HG03095 (cell line): ENCODE measurements around the gene SVOPL.

Experiments used
- ATAC-seq: cut with Tn5 transposase; IDR thresholded peaks from one replicate; pipeline ENCODE4 v1.9.1; 2021; ENCODE audit warnings: moderate library complexity; ENCODE audit not compliant: unreplicated experiment

SVOPL gene

DNA sequence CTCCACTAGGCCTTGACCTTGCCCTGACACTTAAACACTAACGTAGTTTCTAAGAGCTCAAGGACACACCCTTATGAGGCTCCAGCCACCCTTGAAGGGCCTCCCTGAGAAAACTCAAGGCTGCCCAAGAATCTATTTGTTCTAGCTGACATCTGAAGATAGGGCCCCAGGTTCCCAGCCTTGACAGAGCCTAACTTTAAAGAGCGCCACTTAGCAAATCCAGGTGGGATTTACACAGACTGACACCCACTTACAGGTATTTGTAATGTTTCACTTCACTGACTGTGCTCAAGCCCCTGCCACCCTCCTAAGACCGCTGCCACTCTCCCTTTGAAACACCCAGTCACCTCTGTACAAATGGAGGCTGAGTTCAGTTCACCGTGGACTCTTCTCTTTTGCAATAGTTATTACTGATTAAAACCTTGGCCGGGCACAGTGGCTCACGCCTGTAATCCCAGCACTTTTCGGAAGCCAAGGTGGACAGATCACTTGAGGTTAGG, 90.4 kb downstream of the SVOPL start:
- no peak for ATAC-seq

DNA sequence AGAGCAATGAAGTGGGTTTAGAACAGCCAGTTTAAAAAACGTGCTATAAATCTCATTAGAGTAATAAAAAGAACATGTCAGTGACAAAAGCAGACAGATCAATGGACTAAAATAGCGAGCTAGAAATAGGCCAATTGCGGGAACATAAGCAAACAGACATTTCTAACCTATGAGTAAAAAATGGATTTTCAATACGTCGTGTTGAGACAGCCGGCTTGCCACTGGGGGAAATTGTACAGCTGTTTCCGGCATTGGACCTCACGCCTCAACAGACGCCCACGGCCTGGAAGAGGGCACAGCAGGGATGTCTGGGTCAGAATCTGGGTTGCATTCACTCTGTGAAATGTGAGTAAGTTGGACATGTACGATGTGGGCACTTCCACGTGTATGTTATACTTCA, 92.9 kb downstream of the SVOPL start:
- peak; percentile 80 for ATAC-seq

DNA sequence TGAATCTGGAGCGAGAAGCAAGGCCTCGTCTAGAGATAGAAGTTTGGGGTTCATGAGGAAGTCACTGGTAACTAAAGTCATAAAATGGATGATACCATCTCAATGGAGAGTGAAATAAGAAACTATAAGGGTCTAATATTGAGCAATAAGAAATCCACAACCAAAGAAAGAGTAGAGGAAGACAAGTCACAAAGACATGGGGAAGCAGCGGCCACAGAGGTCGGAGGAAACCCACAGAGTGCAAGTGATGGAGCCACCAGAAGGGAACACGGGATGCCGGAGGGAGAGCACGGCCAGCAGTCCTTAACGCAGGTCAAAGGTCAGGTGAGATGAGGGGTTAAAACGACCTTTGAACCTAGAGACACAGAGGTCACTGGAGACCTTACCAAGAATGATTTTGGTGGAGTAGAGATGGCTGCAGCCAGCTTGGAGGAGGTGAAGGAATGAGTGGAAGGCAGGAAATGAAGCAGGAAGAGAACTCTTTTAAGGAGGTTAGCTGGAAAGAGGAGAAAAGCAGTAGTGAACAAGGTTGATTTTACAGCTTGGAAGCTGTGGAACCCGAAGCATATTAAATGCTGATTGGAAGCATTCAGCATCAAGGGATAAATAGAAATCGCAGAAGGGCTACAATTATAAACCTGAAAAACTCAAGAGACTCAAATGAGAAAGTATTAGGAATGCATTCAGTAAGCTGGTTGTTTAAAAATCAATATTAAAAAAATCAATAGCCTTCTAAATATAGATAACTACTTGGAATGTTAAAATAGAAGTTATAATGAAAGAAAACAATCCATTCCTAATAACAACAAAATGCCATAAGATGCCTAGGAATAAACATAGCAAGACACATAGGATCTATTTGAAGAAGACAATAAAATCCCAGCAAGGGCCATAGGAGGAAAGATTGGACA, 93.7 kb downstream of the SVOPL start:
- ATAC-seq, result no peak

DNA sequence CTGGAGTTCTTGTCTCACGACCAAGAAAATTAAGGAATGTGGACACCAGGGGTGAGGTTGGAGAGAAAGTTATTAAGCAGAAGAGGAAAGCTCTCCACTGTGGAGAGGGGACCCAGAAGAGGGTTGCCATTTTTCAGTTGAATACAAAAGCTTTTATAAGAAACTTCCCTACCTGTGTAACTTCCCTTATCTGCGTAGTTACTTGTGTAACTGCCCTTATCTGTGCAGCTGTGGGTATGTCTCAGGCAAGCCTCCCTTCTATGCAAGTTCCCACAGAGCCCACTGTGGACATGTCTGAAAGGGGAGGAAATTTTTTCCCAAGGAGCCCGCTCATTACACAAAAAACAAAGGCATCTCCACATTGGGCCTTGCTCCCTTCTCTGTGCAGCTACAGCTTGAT, 94.9 kb downstream of the SVOPL start:
- no peak for ATAC-seq

DNA sequence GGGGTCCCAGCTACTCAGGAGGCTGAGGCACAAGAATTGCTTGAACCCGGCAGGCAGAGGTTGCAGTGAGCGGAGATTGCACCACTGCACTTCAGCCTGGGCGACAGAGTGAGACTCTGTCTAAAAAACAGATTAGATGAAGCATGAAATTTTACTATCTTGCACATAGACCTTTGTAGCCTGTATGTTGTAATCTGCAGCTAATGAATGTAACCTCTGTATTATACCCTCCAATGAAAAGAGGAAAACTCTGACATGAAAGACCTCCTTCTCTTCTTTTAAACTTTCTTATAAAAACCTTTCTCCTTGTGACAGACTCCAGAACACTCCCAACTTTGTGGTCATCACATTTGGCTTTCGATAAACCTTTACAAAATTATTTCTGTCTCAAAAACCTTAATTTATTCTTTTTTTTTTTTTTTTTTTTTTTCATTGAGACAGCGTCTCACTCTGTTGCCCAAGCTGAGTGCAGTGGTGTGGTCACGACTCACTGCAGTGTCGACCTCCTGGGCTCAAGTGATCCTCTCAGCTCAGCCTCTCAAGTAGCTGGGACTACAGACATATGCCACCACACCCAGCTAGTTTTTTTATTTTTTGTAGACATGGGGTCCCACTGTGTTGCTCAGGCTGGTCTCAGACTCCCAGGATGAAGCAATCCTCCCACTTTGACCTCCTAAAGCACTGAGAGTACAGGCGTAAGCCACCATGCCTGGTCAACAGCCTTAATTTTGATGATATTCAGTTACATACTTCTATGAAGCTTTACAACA, 97.4 kb downstream of the SVOPL start:
- ATAC-seq, result no peak

DNA sequence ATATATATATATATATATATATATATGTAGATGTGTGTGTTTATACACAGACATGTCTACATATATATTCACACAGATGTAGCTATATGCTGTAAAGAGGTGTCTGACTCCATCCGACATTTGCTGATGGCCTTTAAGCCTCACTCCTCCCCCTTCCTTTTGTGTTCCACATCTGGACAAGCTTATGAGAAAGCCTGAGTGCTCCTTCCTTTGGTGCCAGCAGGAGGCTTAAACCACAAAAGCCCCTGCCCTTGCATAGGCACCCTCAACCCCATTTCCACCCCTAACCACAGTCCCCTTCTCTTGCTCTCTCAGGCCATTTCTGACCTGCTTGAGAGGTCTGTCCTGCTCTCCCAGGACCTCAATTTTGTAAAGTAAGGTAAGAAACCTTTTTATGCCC, 98.7 kb downstream of the SVOPL start:
- ATAC-seq, result no peak

DNA sequence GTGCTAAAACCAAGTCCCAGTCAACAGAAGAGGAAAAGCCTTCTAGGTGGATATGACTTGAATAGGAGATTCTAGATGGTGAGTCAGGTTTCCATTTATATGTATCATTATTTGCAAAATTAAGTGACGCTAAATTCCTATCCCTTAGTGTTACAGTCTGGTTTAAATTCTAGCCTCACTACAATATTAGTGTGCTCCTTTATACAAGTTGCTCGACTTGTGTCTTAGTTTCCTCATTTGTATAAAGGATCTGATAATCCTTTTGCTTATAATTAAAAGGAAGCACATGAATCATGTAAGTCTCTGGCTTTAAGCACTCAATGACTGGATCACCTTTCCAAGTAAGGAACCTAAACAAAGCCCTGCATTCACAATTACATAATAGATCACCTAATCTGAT, 105.7 kb downstream of the SVOPL start:
- ATAC-seq, result no peak

DNA sequence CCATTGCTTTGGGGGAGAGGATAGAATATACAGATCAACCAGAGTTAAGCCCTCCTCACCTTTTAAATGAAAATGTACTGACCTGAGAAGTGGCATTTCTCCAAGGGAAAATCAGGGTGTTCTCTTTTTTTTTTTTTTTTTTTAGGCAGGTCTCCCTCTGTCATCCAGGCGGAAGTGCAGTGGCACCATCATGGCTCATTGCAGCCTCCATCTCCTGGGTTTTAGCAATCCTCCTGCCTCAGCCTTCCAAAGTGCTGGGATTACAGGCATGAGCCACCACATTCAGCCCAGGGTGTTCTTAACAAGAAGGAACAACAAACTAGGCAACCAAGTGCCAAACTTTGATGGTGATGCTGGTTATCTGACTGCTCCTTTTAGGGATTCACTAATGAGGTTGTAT, 111.0 kb downstream of the SVOPL start:
- no peak for ATAC-seq

DNA sequence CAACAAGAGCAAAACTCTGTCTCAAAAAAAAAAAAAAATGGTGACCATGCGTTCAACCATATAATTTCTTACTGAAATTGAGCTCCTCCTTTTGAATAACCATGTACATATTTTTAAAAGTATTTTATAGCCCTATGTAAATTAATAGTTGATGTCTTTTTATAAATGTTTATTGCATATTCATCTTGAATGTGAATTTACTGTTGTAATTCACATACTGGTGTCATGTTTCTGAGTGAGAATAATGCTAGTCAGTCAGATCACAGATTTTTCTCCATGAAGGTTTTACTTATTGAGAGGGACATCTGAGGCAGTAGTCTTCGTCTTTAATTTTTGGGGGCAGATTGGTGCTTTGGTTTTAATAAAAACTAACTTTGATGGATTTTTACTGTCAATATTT, 112.2 kb downstream of the SVOPL start:
- ATAC-seq, result no peak

DNA sequence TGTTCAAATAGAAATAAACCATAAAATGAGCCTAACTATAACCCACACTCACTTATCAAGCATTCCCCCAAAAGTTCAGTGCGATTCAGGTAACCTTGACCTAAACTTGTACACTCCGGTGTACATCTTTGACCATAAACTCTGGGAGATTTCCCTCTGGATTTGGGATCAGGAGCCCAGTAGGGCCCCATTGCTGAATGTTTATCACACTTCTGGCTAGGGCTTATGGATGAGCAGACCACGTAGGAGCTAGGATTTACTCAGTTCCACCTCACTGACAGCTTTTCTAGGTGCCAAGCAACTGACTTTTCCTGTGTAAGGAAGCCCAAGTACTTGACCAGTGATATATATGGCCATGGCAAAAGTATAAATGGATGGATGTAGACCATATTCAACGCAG, 113.7 kb downstream of the SVOPL start:
- no peak for ATAC-seq

DNA sequence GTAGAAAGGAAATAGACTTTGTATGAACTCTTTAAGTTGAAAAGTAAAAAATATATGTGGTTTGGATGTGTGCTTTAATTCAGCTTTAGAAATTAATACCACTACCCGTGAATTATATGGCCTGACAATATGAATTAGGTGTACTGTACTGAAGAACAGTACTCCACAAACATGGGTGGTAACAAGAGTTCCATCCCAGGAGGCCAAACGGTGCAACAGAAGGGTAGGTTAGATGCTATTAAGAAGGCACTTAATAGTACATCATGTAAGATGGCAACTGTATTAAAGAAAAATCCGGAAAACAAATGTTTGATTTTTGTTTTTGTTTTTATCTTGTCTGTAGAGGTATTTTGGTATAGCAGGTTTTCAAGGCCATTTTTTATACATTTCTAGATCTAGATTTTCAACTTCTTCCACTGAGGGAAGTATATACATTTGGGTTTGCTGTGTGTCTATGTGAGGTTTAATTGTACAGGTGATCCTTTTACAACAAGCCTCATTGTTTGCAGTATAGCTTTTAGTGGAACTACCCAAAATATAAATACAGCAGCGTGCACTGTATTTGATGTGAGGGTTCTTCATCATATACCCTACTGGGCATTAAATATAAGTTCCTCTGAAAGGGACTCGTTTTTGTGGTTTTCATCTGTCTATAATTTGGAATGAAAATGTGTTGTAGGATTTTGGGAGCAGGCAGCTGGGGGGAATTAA, 115.7 kb downstream of the SVOPL start:
- no peak for ATAC-seq

DNA sequence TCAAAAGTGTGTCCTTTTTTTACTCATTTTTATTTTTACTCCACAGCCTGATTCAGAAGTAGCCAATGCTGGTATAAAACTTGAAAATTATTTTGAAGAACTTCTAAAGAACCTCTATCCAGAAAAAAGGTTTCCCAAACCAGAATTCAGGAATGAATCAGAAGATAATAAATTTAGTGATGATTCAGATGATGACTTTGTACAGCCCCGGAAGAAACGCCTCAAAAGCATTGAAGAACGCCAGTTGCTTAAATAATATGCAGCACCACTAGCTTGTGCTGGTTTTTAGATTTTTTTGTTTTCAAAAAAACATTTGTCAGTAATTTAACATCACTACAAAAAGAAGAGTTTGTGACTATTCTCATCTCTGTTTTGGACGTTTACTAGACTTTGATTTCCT, 116.5 kb downstream of the SVOPL start:
- no peak for ATAC-seq

DNA sequence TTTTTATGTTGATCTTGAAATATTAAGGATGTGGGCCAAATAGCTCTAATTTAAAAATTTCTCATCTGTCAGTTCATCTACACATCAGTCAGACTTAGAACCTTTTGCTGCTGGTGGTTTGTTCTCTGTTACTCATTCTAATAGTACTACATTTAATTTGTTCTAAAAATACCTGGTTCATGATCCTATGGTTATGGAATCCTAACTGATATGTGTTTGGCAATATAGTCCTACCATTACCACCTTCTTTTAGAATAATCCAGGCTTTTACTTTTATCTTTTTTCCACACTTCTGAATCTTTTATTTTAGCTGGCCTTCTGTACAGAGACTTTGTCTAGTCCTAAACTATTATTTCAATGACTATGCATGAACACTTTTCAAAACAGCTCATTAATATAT, 116.9 kb downstream of the SVOPL start:
- ATAC-seq, result no peak

DNA sequence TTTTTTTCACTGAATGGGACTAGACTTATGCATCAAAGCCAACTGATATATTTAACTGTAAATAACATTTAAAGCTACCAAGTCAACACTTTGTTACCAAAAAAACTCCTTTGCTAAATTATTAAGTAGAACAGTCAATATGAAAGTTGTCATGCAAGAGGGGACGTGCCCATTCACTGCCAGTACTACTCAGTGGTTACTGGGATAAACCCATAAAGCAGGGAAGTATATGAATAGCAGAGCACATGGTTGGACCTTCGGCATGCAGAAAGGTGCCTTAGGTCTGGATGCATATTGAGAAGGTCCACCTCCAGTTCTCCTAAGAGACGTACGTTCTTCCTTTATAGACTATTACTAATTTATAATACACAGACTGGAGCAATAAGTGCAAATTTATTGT, 120.1 kb downstream of the SVOPL start:
- no peak for ATAC-seq

DNA sequence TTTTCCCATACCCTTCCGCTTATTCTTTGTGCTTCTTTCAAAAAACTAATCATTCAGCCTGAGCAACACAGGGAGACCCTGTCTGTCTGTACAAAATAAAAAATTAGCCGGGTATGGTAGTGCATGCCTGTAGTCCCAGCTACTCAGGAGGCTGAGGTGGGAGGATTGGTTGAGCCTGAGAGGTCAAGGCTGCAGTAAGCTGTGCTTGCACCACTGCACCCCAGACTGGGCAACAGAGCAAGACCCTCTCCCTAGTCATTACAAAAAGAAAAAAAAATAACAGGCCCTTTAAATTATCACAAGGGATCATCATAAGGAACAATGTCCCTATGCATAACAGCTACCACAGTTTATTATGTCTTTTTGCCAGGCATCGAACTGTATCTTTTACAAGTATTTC, 121.5 kb downstream of the SVOPL start:
- no peak for ATAC-seq

DNA sequence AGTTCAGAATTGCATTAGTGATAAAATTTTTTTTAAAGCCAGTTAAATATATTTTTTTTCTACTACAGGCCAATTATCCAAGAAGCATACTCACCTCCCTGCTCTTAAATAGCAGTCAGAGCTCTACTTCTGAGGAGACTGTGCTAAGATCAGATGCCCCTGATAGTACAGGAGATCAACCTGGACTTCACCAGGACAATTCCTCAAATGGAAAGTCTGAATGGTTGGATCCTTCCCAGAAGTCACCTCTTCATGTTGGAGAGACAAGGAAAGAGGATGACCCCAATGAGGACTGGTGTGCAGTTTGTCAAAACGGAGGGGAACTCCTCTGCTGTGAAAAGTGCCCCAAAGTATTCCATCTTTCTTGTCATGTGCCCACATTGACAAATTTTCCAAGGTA, 122.0 kb downstream of the SVOPL start:
- no peak for ATAC-seq

DNA sequence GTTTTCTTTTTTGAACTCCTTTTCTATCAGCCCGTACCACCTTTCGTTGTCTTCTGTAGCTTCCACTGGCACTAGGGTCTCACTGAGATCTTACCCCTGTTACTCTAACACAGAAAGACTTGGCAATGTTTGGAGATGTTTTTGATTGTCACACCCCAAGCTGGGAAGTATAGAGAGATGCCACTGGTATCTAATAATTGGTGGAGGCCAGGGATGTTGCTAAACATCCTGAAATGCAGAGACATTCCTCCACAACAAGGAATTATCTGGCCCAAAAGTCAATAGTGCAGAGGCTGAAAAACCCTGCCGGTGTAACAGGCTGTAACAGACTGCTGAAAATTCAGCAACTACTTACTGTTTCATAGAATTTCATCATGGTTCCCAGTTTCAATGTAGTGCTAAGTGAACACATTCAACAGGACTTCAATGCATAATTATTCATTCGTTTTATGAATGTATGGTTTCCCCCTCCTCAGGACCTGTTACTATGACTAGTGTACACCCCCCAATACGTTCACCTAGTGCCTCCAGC, 125.2 kb downstream of the SVOPL start:
- ATAC-seq, result no peak

DNA sequence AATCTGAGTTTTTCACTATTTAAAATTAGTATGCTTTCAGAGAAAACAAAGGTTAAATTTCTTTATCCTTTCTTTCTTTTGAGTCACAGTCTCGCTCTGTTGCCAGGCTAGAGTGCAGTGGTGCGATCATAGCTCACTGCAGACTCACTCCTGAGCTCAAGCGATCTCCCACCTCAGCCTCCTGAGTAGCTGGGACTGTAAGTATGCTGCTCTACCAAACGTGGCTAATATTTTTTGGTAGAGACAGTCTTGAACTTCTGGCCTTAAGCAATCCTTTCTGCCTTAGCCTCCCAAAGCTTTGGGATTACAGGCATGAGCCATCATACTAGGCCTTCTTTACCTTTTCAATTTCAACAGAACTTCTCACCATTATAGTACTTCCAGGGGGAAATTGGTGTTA, 127.4 kb downstream of the SVOPL start:
- ATAC-seq, result no peak

DNA sequence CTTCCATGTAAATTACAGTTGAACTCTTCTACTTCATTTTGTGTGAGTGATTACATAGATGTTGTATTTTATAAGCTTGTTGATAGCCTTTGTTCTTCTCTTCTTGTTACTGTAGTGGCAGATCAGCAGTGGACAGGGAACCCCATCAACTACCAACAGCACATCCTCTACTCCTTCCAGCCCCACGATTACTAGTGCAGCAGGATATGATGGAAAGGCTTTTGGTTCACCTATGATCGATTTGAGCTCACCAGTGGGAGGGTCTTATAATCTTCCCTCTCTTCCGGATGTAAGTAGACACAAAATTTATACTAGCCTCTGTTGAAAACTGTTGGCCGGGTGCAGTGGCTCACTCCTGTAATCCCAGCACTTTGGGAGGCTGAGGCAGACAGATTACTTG, 130.4 kb downstream of the SVOPL start:
- no peak for ATAC-seq

DNA sequence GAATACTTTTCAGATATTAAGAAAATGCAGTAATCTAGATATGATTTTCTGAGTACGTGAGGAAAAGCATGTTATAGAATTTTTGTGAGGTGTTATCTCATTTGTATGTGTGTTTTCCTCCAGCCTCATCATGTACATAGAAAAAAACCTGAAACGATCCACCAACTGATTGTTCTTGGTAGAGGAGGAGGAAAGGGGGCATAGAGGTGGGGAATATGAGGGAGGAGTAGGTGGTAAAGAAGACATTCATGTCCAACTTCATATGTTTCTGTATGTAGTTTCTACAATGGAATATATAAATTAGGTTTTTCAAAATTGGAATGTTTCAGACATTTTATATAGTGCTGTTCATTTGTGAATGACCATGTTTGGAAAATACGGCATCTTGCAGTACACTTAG, 131.7 kb downstream of the SVOPL start:
- no peak for ATAC-seq

DNA sequence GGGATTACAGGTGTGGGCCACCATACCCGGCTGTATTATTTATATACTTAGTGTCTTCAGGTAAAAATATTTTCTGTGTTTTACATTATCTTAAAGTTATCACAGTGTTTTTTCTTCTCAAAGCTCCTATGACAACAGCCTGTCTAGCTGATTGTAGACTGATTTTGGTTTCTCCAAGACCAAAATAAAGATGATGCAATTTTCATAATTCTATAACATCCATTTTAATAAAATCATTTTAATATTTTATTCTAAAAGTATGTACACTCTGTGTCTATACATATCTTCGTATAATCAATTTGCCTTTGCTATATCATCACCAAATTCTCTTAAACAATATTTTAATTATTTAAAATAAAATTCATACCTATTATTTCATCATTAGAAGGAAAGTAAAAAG, 132.5 kb downstream of the SVOPL start:
- ATAC-seq, result no peak
